Activated CD4-positive, alpha-beta T cell treated with anti-CD3 and anti-CD28 coated beads for 4 hours (primary cell): ENCODE data around the gene CDH4.
"Not testable (repeated sequence)": the region's sequence is repeated elsewhere in the genome, so short reads cannot be mapped to it uniquely, and the experiment has no call there.

Experiments used
- DNase-seq, 2 donors: peaks; one replicate each; pipeline ENCODE4 v3.0.0-alpha.2; 2020

Gene CDH4

DNA sequence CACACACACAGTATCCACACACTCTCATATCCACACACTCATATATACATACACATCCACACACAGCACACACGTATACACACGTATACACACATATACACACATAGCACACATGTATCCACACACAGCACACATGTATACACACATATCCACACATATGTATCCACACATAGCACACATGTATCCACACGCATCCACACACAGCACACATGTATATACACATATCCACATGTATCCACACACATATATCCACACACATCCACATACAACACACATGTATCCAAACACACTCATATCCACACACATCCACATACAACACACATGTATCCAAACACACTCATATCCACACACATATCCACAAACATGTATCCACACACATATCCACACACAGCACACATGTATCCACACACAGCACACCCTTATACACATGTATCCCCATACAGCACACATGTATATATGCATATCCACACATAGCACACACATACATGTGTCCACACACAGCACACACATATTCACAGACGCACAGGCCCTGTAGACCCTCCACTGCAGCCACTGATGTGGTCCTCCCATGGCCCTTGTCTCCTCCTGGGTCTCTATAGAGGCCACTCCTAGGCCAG, 172.1 kb downstream of the CDH4 start:
- DNase-seq, result no peak

DNA sequence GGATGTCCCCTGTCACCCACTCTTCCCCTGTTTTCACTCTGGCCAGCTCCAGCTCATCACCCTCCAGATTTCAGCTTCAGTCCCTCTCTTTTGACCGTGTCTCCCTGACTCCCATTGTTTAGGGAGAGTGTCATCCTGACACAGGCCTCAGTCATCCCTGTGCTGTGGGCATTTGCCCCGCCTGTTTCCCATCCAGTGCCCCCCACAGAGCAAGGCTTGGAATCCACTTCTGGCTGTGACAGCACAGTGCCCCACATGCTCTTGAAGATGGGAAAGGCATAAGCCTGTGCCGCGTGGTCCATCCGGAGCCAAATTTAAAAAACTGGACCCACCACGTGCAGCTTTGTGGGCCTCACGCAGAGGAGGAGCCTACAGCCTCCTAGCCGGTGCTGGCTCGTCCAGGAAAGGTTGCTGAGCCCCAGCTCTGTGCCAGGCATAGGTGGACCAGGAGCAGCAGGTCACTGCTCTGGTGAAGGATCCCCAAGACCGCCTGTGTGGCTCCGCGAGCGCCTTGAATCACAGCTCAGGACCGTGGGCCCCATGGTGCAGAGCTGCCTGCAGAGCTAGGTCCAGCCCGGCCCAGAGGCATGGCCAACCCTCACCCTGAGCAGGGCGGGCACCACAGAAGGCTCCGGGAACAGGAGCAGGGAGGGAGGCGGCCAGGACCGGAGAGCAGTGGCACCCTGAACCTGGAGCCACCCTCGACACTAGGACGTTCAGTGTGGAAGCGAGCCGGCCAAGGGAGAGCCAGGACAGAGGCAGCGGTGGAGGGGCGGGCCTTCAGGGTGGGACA, 172.8 kb downstream of the CDH4 start:
- DNase-seq, result no peak

DNA sequence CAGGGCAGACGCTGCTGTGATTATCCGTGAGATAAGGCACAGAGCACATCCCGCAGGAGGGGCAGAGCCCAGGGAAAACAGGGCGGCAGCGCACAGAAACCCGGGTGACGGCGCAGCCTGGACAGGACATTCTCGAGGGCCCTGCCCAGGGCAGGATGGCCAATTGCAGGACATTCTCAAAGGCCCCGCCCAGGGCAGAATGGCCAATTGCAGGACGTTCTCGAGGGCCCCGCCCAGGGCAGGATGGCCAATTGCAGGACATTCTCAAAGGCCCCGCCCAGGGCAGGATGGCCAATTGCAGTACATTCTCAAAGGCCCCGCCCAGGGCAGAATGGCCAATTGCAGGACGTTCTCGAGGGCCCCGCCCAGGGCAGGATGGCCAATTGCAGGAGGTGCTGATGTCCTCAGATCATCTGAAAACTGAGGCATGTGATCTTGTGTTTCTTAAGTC, 173.5 kb downstream of the CDH4 start:
- not testable (repeated sequence) for DNase-seq

DNA sequence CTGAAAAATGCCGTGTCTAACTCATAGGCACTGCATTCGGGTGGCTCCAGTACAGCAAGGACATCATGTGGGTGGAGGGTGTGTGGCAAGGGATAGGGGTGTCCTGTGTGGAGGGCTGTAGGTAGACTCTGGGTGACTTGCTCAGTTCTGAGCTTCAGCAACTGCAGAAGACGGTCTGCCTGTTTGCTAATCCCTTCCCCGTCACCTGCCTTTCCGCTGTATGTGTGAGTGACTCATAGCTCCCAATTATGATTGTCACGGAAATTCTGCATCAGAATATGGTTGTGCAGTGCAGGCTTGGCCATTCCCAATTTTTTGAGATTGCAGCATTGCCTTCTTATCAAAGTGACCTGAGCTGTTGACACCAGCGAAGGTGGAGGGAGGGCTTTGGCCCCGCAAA, 174.3 kb downstream of the CDH4 start:
- DNase-seq, result no peak

DNA sequence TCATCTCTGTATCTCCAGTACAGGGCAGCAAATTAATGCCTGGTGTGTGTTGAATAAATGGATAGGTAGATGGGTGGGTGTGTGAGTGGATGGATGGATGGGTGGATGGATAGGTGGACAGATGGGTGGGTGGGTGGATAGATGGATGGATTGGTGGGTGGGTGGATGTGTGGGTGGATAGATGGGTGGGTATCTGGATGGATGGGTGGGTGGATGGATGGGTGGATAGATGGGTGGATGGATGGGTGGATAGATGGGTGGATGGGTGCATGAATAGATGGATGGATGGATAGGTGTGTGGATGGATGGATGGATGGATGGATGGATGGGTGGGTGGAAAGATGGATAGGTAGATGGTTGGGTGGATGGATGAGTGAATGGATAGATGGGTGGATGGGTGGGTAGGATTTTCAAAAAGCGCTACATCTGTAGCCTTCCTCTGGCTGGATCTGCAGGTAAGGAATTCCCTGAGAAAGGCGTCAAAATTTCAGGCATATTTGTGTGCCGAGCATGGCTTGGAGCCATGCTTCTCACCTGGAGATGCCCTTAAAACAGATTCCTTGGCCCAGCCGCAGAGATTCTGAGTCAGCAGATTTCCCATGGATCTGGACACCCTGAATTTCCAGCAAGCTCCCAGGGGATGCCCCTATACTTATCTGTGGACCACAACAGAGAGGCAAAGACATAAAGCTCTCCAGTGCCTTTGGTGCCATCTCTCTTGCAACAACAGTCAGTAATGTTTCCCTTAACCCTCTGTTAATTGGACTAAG, 177.6 kb downstream of the CDH4 start:
- DNase-seq, result no peak

DNA sequence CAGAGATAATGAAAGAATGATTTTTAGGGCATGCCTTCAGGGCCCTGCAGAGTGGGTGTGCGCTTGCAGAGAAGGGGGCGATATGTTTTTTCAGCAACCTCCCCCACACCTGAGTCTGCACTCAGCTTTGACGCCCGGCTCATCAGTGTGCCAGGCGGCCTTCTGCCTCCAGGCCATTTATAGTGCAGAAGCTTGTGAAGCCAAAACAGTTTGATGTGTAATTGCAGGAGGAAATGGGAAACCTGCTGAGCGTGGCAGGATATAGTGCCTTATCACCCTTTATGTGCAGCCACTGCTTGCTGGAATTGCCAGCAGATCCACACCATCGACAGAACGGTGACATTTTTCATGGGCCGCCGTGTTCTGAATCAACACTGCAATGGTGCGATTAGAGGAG, 178.2 kb downstream of the CDH4 start:
- no peak for DNase-seq

DNA sequence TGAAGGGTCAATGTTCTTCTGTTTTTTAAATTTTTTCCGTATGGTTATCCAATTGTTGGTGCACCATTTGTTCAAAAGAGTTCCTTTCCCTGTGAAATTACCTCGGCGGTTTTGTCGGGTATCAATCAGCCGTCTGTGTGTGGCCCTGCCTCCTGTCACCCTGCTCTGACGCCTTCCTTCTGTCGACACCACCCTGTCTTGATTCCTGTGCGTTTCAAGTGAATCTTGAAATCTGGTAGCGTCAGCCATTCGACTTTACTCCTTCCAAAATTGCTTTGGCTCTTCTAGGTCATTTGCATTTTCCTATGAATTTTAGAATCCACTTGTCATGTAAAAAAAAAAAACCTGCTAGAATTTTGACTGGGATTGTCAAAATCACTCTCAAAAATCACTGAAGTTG, 181.1 kb downstream of the CDH4 start:
- DNase-seq, result no peak

DNA sequence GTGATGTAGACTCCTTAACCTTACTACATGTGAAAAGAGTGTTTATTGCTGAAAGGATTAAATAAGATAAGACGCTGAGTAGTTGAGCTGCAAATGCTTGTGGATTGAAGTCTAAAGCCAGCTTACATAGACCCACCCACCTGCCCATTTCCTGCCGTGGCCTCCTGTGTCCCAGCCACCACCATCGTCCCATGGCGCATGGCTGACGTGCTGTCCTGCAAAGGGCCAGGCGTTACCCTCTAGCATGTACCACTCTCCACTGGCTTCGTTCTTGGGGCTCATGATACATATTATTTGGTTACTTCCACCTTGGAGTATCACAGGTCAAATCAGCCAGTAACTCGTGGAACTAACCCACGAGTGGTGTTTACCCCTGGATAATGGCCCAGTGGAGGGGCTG, 181.8 kb downstream of the CDH4 start:
- no peak for DNase-seq

DNA sequence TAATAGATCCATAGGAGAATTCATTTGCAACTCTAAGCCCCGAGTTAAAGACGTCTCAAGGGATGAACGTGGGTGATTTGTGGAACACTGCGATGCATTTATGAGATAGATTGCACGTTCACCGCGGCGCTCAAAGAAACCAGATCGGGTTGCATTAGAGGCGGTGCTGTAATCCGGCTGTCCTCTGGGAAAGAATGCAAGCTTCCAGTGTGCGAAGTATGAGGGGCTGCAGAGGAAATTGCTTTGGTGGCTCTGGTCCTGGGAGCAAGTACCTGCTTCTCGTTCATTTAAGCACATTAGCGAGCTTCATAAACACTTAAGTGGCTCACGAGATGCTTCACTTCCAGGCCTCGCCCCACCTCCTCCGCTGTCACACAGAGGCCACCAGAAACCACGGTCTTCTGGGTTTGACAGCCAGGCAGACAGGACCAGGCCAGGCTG, 182.3 kb downstream of the CDH4 start:
- no peak for DNase-seq

DNA sequence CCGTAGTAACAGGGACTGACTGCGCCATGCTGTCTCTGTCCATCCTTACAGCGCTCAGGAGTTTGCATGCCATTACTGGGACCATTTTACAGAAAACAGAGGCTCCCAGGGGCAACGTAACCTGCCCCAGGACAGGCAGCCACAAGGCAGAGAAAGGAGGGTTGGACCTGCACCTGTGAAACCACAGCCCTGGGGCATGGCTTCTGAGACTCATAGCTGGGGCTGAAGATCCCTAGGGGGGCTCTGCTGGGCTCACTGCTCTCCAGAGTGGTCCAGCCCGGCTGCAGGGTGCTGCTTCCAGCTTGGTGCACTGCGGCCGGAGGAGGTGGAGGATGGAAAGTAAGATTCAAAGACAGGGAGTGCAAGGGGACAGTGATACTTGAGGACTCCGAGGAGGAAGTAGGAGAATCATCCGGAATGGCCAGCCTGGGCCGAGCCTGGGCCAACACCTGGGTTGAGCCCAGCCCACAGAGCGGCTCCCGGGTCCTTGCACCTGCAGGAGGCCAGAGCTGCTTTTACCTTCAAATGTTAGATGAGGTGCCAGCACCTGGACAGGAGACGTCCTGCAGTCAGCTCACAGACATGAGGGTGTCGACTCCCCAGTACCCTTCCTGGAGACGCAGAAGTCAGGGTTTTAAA, 183.2 kb downstream of the CDH4 start:
- no peak for DNase-seq

DNA sequence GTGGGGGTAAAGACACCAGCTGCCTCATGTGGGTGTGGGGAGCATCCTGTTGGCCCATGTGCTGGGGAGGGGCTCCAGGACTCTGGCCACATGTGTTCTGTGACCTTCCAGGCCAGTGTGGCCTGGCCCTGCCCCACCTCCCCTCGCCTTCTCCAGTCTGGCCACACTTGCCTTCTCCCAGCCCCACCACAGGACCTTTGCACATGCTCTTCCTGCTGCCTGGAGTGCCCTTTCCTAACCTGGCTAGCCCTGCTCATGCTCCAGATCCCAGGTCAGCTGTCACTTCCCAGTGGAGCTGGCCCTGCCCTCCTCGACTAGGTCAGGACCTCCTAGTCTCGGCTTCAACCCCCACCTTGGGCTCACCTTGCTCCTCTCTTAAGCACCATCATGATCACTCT, 183.8 kb downstream of the CDH4 start:
- no peak for DNase-seq

DNA sequence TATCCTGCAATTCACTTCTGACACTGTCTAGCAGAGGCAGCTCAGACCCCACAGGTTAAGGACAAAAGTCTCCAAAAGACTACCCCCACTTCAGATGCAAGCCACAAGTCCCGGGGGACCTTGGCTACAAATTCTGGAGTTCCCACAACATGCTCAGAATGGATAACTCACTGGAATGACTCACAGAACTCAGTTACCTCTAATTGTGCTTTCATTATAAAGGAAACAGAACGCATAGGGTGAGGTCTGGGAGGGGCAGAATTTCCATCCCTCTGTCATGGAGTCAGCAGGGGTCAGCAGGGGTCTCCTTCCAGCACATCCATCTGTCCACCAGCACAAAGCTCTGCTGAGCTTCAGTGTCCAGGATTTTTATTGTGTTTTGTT, 184.2 kb downstream of the CDH4 start:
- no peak for DNase-seq

DNA sequence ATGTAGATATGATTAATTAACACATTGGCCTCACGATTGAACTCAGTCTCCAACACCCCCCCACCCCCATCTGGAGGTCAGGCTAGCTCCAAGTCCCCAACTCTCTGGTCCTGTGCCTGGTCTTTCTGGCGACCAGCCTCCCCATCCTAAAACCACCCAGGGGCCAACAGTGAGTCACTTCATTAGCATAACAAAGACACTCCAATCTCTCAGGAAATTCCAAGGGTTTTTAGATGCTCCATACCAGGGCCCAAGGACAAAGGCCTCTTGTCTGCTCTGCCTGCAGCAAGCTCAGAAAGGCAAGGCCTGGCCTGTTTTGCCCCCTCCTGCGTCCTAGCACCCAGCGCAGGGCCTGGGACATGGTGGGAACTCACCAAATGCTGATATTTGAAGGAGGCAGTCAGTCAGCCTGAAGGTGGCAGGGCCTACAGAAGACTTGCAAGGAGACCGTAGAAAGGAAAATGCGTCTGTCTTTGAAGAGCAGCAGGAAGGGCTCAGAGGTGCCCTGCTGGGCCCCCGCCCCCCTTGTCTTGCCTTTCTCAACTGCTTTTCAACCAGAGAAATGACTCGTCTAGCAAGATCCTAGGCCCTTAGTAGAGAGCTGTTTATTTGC, 184.7 kb downstream of the CDH4 start:
- DNase-seq, result no peak

DNA sequence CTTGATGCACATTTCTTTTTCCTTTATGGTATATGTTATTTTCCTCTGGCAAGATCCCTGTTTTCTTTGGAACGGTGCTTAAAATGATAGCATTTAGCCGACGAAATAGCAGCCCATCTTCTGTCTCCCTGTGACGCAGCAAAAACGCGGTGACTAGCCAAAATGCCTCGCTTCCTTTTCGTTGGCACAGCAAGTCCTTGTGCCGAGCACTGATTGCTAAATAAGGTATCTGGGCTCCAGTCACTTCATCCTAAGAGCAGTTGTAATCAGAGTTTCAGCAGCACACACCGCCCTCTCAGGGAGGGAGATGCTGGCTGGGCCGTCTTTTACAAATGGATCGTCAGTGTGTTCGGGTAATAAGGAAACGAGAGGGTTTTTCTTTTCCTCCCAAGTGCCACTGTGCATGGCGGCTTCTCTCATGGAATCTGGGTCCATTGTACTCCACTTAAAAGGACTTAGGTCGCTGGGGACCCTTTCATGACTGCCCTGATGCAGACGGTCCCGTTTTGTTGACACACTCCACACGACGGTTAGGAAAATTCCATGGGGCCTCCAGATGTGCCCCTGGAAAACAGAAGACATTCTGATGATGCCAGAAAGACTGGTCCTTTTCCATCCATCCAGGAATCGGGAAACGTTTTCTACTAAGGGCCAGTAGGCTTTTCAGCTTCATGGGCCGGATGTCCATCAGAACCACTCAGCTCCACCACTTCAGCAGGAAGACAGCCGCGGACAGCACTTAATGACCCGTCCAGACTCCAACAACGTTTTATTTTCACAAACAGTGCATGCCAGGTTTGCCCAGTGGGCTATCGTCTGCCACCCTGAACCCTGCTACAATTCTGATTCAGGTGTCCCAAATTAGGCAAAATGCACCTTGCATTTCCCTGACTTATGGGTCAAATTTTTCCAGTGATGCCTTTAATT, 185.5 kb downstream of the CDH4 start:
- no peak for DNase-seq

DNA sequence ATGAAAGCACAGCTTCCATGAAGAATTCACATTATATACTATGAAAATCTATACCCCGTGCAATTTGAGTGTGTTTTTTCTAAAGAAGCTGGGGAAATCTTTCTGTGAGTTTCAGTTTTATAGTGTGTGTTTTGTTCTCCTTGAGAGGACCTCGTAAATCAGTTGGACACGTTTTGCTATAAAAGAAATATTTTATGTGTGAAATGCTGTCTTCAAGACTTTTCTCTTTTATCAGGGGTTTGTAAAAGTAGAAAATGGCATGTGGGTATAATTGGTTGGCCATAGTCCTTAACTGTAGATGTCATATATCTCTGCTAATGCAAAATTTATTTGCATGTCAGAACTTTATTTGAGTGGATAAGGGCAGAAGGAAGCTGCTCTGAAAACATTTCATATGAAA, 186.2 kb downstream of the CDH4 start:
- DNase-seq, result no peak

DNA sequence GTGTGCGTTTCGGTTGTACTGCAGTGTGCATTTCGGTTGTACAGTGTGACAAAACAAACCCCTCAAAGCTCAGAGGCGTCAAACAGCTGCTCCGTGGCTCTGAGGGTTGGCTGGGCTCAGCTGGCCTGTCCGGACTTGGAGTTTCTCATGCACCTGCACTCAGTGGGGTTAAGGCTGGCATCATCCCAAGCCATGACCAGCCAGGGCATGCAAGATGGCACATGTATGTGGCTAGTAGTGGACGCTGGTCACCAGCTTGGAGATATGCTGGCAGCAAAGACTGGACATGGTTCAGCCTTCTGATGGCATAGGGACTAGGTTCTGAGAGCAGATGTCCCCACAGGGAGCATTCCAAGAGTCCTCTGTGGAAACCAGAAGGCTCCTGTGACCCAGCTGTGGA, 187.2 kb downstream of the CDH4 start:
- DNase-seq, result no peak

DNA sequence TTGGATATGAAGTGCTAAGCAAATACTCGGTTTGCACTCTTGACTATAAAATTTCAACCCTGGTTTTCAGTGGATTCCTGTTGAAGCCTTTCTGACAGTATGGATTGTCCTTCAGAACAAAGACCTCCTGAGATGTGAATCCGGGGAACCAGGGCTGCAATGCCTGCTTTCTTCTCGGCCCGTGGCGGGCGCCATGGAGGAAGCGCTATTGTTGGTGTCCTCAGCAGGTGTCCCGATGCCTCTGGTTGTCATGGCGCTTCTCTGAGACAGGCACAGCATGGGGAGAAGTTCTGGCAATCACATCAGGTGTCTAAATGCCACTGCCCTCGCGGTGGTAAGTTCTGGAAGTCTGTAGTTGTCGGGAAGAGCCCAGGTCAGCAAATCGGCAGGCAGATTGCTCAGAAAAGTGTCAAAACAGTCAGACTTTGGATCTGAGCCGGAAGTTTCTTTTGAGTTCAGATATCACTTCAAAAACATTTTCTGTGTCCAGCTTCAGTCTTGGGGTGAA, 188.5 kb downstream of the CDH4 start:
- DNase-seq, result no peak

DNA sequence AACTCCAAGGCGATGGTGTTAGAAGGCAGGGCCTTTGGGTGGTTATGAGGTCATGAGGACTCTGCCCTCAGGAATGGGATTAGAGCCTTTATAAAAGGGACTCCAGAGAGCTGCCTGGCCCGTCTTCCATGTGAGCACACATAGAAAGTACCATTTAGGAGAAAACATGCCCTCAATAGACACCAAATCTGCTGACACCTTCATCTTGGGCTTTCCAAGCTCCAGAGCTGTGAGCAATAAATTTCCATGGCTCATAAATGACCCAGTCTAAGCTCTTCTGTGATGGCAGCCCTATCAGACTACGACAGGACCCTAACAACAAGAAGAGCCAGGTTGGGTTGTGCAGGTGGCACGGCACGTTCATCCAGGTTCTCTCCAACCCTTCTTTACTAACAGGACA, 189.5 kb downstream of the CDH4 start:
- no peak for DNase-seq

DNA sequence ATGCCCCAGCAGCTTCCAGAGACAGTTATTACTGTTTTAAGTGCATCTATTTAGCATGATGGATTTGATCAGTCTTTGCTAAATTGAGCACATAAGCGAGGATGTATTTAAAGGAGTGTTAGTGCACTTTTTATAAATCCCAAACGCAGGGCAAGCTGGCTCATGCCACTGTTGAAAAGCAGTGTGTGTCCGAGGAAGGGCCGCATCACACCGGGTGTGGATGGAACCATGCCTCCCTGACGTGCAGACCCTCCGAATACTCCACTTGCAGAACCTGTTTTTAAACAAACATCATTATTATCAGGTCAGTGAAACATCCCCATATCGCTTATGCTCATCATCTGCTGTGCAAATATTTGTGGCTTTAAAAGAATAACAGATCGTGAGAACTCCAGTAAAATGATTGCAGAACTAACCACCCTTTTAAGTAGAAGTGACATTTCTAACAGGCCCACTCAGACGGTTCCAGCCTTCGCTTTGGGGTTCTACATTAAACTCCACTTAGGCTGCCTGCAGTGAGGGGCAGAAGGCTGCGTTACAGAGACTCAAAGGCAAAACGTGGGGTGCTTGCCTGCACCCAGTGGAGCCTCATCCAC, 190.1 kb downstream of the CDH4 start:
- no peak for DNase-seq

DNA sequence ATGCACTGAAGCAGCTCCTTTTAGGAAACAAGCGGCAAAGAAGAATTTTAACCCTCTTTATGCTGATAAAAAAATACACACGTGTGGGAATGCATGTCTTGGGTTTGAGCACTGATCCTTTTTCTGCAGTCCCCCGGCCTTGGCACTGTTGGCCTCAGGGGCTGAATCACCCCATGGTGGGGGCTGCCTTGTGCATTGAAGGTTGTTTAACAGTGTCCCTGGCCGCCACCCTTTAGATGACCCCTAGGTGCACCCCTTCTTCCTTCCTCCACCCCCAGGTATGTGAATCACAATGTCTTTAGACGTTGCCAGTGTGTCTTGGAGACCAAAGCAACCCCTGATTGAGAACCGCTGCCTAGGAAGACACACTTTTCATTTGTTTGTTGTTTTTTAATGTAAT, 190.7 kb downstream of the CDH4 start:
- DNase-seq, result no peak

DNA sequence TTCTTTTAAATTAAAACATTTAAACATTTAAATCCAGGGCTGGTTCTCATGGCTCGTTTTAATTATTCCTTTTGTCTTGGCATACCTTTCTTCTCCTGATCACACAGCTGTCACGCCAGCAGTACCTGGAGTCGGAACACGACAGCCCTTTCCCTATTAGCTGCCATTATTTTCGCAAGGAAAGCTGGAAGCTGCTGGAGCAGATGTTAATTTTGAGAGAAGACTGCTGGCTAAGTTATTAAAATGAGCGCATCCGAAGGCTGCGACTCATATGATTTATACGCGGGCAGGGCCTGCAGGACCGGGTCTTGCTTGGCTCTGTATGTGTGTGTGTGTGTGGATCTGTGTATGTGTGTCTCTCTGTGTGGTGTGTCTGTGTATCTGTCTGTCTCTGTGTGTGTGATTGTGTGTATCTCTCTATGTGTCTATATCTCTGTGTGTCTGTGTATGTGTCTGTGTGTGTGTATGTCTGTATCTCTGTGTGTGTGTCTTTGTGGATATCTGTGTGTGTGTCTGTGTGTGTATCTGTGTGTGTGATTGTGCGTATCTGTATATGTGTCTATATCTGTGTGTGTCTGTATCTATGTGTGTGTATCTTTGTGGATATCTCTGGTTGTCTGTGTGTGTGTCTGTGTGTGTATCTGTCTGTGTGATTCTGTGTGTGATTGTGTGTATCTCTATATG, 191.5 kb downstream of the CDH4 start:
- no peak for DNase-seq
